Ecto neural progenitor cell (in vitro differentiated cells): ENCODE results near the gene CRIP2.

Experiments
- DNase-seq: peaks from one replicate; pipeline ENCODE4 v3.0.0-alpha.2; 2018; ENCODE audit warnings: low spot score

CRIP2 gene

GRCh38 chr14:105487986-105488777 lies 13.6 kb downstream of the CRIP2 start:
- DNase-seq: no peak

DNA sequence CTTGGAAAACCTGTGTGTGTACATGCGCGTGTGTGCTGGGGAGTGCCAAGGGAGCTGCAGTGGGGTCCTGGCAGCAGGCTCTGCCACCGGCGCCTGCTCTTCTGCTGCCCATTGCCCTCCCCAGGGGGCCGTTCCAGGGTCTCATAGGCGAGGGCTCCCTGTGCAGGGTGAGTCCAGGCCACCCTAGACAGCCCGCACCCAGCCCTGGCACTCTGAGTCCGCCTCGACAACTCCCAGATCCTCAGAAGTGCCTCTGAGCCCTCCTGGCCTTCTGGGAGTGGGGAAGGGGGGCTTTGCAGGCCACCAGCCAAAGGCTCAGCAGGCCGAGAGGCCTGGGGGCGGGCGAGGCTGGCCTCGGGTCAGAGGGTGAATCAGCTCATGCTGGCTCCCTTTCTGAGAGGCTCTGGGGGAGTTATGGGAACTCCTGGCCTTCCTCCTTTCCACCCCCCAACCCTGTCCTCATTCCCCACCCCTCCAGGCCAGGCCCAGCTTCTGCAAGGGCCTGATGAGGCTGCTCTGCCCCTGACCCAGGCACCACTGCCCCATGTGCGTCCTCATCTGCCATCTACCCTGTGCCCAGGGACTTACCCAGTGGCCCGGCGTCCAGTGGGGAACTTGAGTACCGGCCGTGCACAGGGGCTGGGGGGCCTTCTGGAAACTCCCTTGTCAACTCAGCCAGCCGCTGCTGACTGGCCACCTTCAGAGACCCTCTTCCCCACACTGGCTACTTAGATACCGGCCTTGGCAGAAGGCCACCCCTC lies 14.3 kb downstream of the CRIP2 start:
- DNase-seq: peak; percentile 78

- DNase-seq: peak; percentile 88
These were observed 15.1 kb downstream of the CRIP2 start for GRCh38 chr14:105489542-105490266.

- no peak for DNase-seq
These were observed 15.6 kb downstream of the CRIP2 start for GRCh38 chr14:105490267-105490571.

DNA sequence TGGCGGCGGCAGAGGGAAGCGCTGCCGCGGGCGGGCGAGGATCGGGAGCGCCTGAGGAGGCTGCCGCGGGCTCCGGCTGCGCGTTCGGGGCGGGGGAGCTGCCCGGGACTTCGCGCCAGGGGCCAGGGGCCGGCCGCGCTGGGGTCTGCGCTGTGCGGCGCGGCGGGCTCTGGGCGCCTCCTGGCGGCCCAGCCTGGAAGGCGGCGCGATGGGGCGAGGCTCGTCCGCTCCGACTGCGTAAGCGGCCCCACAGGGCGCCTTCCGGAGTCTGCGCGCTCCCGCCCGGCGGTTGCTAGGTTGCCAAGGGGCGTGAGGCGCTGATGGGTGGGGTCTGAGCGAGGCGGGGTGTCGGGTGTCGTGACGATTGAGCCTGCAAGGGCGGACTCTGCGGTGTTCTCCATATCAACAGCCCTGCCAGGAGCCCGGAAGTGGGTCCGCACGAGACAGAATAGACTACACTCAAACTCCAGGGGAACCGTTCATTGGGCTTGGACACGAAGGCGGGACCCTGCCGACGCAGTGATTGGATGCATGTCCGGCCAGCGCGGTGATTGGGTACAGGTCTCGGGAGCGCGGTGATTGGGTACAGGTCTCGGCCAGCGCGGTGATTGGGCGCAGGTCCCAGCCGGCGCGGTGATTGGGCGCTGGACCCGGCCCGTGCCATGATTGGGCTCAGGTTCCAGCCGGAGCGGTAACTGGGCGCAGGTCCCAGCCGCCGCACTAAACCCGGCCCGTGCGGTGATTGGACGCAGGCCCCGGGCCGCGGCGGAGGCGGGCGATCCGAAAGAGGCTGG lies 16.1 kb downstream of the CRIP2 start, which contains the start of gene TEDC1:
TSS of gene TEDC1 (plus strand) at position 675 of the 794 bp plus-strand sequence. CDS start 130 bp downstream, outside the sequence.
- peak; percentile 99 for DNase-seq

- peak; percentile 91 for DNase-seq
These were observed 16.8 kb downstream of the CRIP2 start for GRCh38 chr14:105491366-105491973.

DNA sequence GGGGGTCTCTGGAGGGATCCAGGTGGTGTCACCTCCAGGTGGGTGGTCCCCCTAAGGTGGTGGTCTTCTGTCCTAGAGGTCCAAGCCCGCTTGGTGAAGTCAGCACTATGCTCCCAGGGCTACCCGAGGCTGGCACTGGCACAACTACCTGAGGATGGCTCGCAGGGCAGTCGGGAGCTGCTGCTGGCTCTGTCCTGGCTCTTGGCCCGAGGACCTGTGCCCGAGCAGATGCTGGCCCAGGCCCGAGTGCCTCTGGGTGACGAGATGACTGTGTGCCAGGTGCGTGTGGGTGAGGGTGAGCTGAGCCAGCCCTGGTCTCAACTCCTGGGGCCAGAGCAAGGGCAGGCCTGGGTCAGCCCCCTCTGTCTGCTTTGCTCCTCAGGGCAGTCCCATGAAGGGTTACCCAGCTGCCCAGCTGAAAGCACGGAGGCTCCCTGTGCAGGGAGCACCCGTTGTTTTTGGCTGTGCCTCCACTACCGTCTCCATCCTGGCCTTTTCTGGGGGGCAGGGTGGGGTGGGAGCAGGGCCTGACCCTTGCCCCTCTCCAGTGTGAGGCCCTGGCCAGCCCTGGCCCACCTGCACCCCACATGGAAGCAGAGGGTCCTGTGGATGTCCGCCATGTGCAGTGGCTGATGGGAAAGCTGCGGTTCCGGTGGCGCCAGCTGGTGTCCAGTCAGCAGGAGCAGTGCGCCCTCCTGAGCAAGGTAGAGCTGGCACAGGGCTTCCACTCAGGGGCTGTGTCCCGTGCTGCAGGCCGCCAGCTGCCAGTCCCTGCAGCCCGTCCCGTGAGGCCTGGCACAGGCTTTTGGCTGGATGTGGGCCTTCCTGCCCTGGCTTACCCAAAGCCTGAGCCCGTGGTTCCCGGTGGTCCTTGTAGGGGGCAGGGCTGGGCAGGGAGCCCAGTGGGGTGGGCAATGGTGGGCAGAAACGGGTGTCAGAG lies 17.7 kb downstream of the CRIP2 start:
- DNase-seq: no peak

- peak; percentile 38 for DNase-seq
These were observed 18.6 kb downstream of the CRIP2 start for GRCh38 chr14:105492971-105493871.

DNA sequence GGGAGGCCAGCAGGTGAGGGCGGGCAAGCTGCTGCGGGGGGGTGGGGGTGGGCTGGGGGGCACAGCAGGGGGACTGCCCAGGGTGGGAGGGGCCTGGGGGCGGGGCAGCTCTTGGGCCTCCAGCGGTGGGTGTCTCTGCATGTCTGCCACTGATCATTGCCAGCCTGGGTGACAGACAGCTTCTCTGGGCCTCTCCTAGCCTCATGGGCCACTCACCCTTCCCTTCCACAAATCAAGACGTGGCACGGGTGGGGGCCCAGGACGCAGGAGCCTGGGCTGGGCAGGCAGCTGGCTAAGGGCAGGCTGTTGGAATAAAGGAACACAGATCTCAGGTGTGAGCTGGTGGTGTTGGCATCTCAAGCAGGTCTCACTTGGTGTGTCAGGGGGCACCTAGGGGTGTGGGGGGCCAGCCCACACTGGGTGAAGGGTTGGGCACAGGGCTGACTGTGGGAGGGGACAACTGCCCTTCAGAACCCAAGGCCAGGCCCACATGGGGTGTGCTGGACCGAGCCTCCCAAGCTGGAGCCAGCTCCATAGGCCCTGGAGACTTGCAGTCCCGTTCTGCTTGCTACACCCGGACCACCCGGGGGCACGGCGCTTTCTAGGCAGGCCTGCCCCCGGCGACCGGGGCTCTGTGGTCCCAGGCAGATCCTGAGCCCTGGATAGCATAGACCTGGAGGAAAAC lies 19.4 kb downstream of the CRIP2 start:
- no peak for DNase-seq

GRCh38 chr14:105494606-105494929 lies 19.9 kb downstream of the CRIP2 start:
- no peak for DNase-seq

- DNase-seq: no peak
These were observed 20.7 kb downstream of the CRIP2 start for GRCh38 chr14:105495101-105495989.

GRCh38 chr14:105495990-105496830 lies 21.6 kb downstream of the CRIP2 start:
- no peak for DNase-seq

DNA sequence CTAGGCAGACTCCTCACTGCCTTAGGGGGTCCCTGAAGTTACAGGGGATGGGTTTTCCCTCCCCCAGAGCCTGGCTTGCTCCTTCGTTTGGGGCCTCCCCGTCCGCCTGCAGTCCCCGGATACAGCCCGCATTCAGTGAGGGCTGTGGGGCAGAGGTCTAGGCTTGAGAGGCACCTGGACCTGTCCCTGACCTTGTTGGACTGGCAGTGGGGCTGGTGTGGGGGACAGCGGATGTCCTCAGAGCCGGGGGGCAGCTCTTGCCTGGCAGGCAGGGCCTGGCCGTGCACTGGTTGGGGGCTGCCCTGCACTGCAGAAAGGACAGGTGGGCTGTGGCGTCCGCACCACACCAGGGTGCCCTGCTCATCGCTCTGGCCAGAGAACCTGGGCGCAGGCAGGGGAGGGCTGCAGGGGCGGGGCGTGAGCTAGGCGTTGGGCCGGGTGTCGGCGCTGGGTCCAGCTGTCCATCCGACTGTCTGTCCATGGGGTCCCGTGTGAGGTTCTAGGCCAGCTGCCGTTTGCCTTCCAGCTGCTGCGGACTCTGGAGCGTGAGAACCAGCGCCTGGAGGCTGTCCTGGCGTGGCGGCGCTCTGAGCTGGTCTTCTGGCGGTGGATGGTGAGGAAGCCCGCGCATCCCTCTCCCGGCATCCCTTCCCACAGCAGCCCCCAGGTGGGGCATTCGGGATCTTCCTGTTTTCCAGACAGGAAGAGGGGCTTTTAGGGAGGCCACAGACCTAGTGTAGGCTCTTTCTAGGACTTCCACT lies 22.4 kb downstream of the CRIP2 start:
- DNase-seq: no peak

DNA sequence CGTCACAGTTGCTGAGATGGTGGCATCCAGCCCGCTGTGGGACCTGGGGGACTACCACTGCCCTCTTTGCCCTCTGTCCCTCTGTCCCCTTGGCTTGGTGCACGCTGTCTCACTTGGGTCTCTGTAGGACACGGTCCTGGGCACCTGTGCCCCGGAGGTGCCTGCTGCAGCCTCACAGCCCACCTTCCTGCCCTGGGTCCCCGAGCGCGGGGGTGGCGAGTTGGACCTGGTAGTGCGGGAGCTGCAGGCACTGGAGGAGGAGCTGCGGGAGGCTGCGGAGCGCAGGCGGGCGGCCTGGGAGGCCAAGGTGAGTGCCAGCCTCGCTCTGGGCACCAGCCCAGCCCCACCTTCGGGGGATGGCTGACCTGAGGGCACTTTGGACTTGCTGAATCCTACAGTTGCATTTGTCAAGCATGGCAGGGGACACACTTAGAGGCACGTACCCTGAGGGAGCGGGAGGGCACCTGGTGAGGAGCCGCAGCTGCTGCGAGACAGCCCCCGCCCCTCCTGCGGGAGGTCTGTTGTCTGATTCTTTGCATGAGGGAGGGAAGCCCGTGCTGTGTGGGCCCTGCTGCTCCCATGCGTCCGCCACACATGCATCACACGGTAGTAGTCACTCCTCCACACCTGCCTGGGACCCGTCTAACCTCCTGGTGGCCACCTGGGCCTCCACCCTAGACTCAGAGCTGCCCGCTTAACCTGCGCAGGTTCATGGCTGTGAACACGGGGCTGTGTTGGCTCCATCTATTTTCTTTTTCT lies 23.2 kb downstream of the CRIP2 start:
- DNase-seq: no peak
